Smooth muscle cell (in vitro differentiated cells): ENCODE data around the gene HUS1. TPM values are rescaled to one million over a fixed set of nuclear protein-coding genes. Genes with fewer than 3 reads are reported as not detected.
A peak's percentile ranks its signal among the peaks of the same experiment; 100 is the strongest.
"Not testable (repeated sequence)": the region's sequence is repeated elsewhere in the genome, so short reads cannot be mapped to it uniquely, and the experiment has no call there.

Experiments
- DNase-seq: peaks from one replicate; lab custom pipeline; 2025; ENCODE audit not compliant: unreplicated experiment; lab: John Stamatoyannopoulos, UW
- H2AFZ ChIP-seq: fragments of 200-600 bp; sonication (generic); 2 replicates; pipeline ENCODE4 v1.6.0; 2016; ENCODE audit warnings: antibody characterized with exemption, low read depth, mild to moderate bottlenecking
- H3F3A ChIP-seq: fragments of 200-600 bp; sonication (generic); 2 replicates; pipeline ENCODE4 v1.6.0; 2017; ENCODE audit warnings: antibody characterized with exemption, low read depth
- H3K27ac ChIP-seq: fragments of 200-600 bp; sonication (generic); 2 replicates; pipeline ENCODE4 v1.5.1; 2016; ENCODE audit warnings: low read depth, mild to moderate bottlenecking
- H3K27me3 ChIP-seq: fragments of 200-600 bp; sonication (generic); 2 replicates; pipeline ENCODE4 v1.6.1; 2016; ENCODE audit warnings: low read depth, mild to moderate bottlenecking
- H3K36me3 ChIP-seq: fragments of 200-600 bp; sonication (generic); 2 replicates; pipeline ENCODE4 v1.5.1; 2016; ENCODE audit warnings: low read depth
- H3K4me1 ChIP-seq: fragments of 200-600 bp; sonication (generic); 2 replicates; pipeline ENCODE4 v1.5.1; 2016; ENCODE audit warnings: low read depth
- H3K4me2 ChIP-seq: fragments of 200-600 bp; sonication (generic); 2 replicates; pipeline ENCODE4 v1.6.0; 2016; ENCODE audit warnings: mild to moderate bottlenecking
- H3K4me3 ChIP-seq: fragments of 200-600 bp; sonication (generic); 2 replicates; pipeline ENCODE4 v1.5.1; 2016; ENCODE audit warnings: mild to moderate bottlenecking
- H3K79me2 ChIP-seq: fragments of 200-600 bp; sonication (generic); 2 replicates; pipeline ENCODE4 v1.6.0; 2016; ENCODE audit warnings: low read depth, mild to moderate bottlenecking
- H3K9ac ChIP-seq: fragments of 200-600 bp; sonication (generic); 2 replicates; pipeline ENCODE4 v1.6.0; 2016; ENCODE audit warnings: low read depth
- H3K9me3 ChIP-seq: fragments of 200-600 bp; sonication (generic); replicated peaks from 2 replicates; pipeline ENCODE4 v1.5.1; 2016; ENCODE audit warnings: low read depth
- H4K20me1 ChIP-seq: fragments of 200-600 bp; sonication (generic); 2 replicates; pipeline ENCODE4 v1.6.0; 2016; ENCODE audit warnings: low read depth
- CTCF ChIP-seq: fragments of 200-600 bp; sonication (generic); IDR thresholded peaks from 2 replicates; pipeline ENCODE4 v1.5.1; 2017; ENCODE audit warnings: borderline replicate concordance, mild to moderate bottlenecking, antibody characterized with exemption; ENCODE audit not compliant: insufficient read depth, poor library complexity, severe bottlenecking
- WGBS: methylation state at CpG from one replicate; pipeline ENCODE4 v1.1.7; 2016; ENCODE audit warnings: low lambda C conversion rate; 5-methylcytosine and 5-hydroxymethylcytosine counted together
- polyA plus RNA-seq: library from polyadenylated mRNA; unstranded; fragments of >200 nt; fragmentation: Nextera tagmentation; extraction: Ambion mirVana; gene quantifications from 2 replicates; pipeline ENCODE4 v1.2.1, GENCODE V29; 2016
- total RNA-seq: library from RNA; depleted of rRNA; stranded (reverse); fragments of >200 nt; gene quantifications from 2 replicates; pipeline ENCODE4 v1.2.3, GENCODE V29; 2014

HUS1 gene
- total and polyA plus RNA-seq, 2 experiments from 2014 or later, result 13.2 to 35.8 TPM

- no peaks in the 10 kb centered on the region for H4K20me1 ChIP-seq
- H3K27me3 ChIP-seq, result no peaks in the 10 kb centered on the region
- TF ChIP-seq CTCF, result no peak
- H3K27ac ChIP-seq, result peak overlapping the region; percentile 71
- H3F3A ChIP-seq, result no peaks in the 10 kb centered on the region
- no peaks in the 10 kb centered on the region for H3K9me3 ChIP-seq
- no peak overlapping the region for H3K4me3 ChIP-seq
- no peak overlapping the region for H3K4me2 ChIP-seq
- H3K9ac ChIP-seq, result no peak overlapping the region
- WGBS, result 92% methylated on average over 18 of the region's 18 CpGs
- DNase-seq, result no peak
- no peak overlapping the region for H2AFZ ChIP-seq
- H3K79me2 ChIP-seq, result no peaks in the 10 kb centered on the region
- H3K4me1 ChIP-seq, result no peaks in the 10 kb centered on the region
- H3K36me3 ChIP-seq, result no peaks in the 10 kb centered on the region
Measured at GRCh38 chr7:47931005-47932004, 48.1 kb downstream of the HUS1 start.

- no peaks in the 10 kb centered on the region for H4K20me1 ChIP-seq
- no peaks in the 10 kb centered on the region for H3K36me3 ChIP-seq
- DNase-seq, result no peak
- TF ChIP-seq CTCF, result no peak
- no peaks in the 10 kb centered on the region for H3K4me1 ChIP-seq
- H2AFZ ChIP-seq, result no peak overlapping the region
- H3K27me3 ChIP-seq, result no peaks in the 10 kb centered on the region
- no peak overlapping the region for H3K27ac ChIP-seq
- H3K9ac ChIP-seq, result no peak overlapping the region
- H3K79me2 ChIP-seq, result no peaks in the 10 kb centered on the region
- H3K9me3 ChIP-seq, result no peaks in the 10 kb centered on the region
- no peak overlapping the region for H3K4me3 ChIP-seq
- no peaks in the 10 kb centered on the region for H3F3A ChIP-seq
- no peak overlapping the region for H3K4me2 ChIP-seq
- 95% methylated on average over 2 of the region's 2 CpGs for WGBS
Measured at GRCh38 chr7:47924266-47924665, 55.1 kb downstream of the HUS1 start.

GRCh38 chr7:47923081-47923875, 56.1 kb downstream of the HUS1 start:
- not testable (repeated sequence) for H3F3A ChIP-seq, H3K4me3 ChIP-seq, H3K27me3 ChIP-seq, H3K36me3 ChIP-seq, H4K20me1 ChIP-seq, H3K4me2 ChIP-seq, H3K9me3 ChIP-seq, H3K4me1 ChIP-seq, H3K79me2 ChIP-seq, H3K27ac ChIP-seq, DNase-seq, H2AFZ ChIP-seq, H3K9ac ChIP-seq
- WGBS, result 72% methylated on average over 8 of the region's 8 CpGs

- 0% methylated on average over 1 of the region's 1 CpG for WGBS
- not testable (repeated sequence) for H3F3A ChIP-seq, H2AFZ ChIP-seq, H3K27ac ChIP-seq, H3K27me3 ChIP-seq, H3K36me3 ChIP-seq, H4K20me1 ChIP-seq, H3K79me2 ChIP-seq, H3K4me3 ChIP-seq, DNase-seq, H3K4me2 ChIP-seq, H3K9ac ChIP-seq, H3K9me3 ChIP-seq
- H3K4me1 ChIP-seq, result peaks cover 14% of the 10 kb centered on the region
Measured at GRCh38 chr7:47916514-47916913, 62.9 kb downstream of the HUS1 start.
